ENCODE results near the gene PTPN14.

DNA sequence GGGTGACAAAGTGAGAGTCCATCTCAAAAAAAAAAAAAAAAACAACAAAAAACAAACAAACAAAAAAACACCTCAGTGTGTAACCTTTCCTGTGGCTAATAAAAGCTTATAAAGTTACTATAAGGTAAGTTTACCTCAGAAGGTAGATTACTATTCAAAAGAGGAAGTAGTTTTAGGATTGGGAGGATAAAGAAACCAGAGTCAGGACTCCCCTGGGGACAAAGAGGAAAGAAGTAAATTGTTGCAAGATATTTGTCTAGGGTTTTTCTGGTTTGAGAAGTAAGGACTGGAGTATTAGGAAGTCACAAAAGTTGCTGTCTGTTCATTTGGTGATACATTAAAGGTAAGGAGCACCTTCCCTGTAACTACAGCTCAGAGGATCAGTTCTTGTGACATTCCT, 27.8 kb upstream of the PTPN14 start:
- TF ChIP-seq, protein P1, sequence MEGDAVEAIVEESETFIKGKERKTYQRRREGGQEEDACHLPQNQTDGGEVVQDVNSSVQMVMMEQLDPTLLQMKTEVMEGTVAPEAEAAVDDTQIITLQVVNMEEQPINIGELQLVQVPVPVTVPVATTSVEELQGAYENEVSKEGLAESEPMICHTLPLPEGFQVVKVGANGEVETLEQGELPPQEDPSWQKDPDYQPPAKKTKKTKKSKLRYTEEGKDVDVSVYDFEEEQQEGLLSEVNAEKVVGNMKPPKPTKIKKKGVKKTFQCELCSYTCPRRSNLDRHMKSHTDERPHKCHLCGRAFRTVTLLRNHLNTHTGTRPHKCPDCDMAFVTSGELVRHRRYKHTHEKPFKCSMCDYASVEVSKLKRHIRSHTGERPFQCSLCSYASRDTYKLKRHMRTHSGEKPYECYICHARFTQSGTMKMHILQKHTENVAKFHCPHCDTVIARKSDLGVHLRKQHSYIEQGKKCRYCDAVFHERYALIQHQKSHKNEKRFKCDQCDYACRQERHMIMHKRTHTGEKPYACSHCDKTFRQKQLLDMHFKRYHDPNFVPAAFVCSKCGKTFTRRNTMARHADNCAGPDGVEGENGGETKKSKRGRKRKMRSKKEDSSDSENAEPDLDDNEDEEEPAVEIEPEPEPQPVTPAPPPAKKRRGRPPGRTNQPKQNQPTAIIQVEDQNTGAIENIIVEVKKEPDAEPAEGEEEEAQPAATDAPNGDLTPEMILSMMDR (IDR thresholded peaks at IDR 0.05; ENCODE audit: low read length), result no peak
- TF ChIP-seq EZH2 (optimal IDR thresholded peaks at IDR 0.05; ENCODE audit: low read depth, low read length), result no peak
